Astrocyte of the hippocampus (primary cell): ENCODE results near the gene TRIM69.

Source experiments
- DNase-seq: peaks from one replicate; pipeline ENCODE4 v3.0.0; 2011; ENCODE audit warnings: low read depth, low spot score

The TRIM69 gene

GRCh38 chr15:44804298-44805046 lies 68.1 kb downstream of the TRIM69 start:
- DNase-seq: no peak

GRCh38 chr15:44808557-44808956 lies 72.2 kb downstream of the TRIM69 start:
- no peak for DNase-seq

GRCh38 chr15:44810237-44810636 lies 73.9 kb downstream of the TRIM69 start:
- DNase-seq: no peak

GRCh38 chr15:44811337-44811736 lies 75.0 kb downstream of the TRIM69 start:
- no peak for DNase-seq

- DNase-seq: no peak
Observed at GRCh38 chr15:44812029-44812517, 75.7 kb downstream of the TRIM69 start.

GRCh38 chr15:44813231-44813630 lies 76.9 kb downstream of the TRIM69 start:
- no peak for DNase-seq
